Keratinocyte (primary cell): ENCODE measurements around the gene RPS26. TPM values are rescaled to one million over a fixed set of nuclear protein-coding genes. Genes with fewer than 3 reads are reported as not detected.
"Not testable (repeated sequence)": the region's sequence is repeated elsewhere in the genome, so short reads cannot be mapped to it uniquely, and the experiment has no call there.

Source experiments
- DNase-seq: peaks from one replicate; pipeline ENCODE4 v3.0.0-alpha.2; 2011; ENCODE audit warnings: low read depth, missing footprints, low spot score
- FAIRE-seq: peaks from 2 replicates; lab custom pipeline; 2011; peaks lifted over from hg19 to GRCh38; lab: Jason Lieb, UNC
- H2AFZ ChIP-seq: 2 replicates; pipeline ENCODE4 v1.6.0; 2012; ENCODE audit warnings: low read length, control low read depth, inconsistent platforms; ENCODE audit not compliant: control insufficient read depth
- H3K27ac ChIP-seq: 2 replicates; pipeline ENCODE4 v1.5.1; 2011; ENCODE audit warnings: low read length; ENCODE audit not compliant: control insufficient read depth, insufficient read depth
- H3K27me3 ChIP-seq: 3 replicates; pipeline ENCODE4 v1.6.0; 2011; ENCODE audit warnings: low read length; ENCODE audit not compliant: control insufficient read depth, insufficient read depth; ENCODE audit errors: extremely low read depth
- H3K36me3 ChIP-seq, 2 experiments: 2 replicates in 1 of 2; 3 replicates in 1 of 2; pipeline ENCODE4 v1.5.1; 2011; ENCODE audit warnings: low read length in 2 of 2, mild to moderate bottlenecking in 1 of 2; ENCODE audit not compliant: control insufficient read depth in 2 of 2, insufficient read depth in 2 of 2; ENCODE audit errors: extremely low read depth in 1 of 2
- H3K4me1 ChIP-seq: 3 replicates; pipeline ENCODE4 v1.5.1; 2011; ENCODE audit warnings: low read length; ENCODE audit not compliant: control insufficient read depth, insufficient read depth; ENCODE audit errors: extremely low read depth
- H3K4me2 ChIP-seq: 3 replicates; pipeline ENCODE4 v1.6.0; 2011; ENCODE audit warnings: low read depth, low read length; ENCODE audit not compliant: control insufficient read depth, insufficient read depth; ENCODE audit errors: extremely low read depth
- H3K4me3 ChIP-seq, 3 experiments: fragments of 200-600 bp in 1 of 3; sonication (generic) in 1 of 3; 2 replicates in 2 of 3; 3 replicates in 1 of 3; pipeline ENCODE4 v1.5.1; 2011 to 2016; ENCODE audit warnings: low read length in 3 of 3, mild to moderate bottlenecking in 3 of 3, control low read depth in 2 of 3, inconsistent platforms in 1 of 3, low read depth in 1 of 3, mixed read lengths in 1 of 3, mixed run types in 1 of 3, moderate library complexity in 1 of 3; ENCODE audit not compliant: control insufficient read depth in 2 of 3, insufficient read depth in 2 of 3; ENCODE audit errors: extremely low read depth in 1 of 3
- H3K79me2 ChIP-seq: 2 replicates; pipeline ENCODE4 v1.6.0; 2012; ENCODE audit warnings: low read length; ENCODE audit not compliant: control insufficient read depth, insufficient read depth
- H3K9ac ChIP-seq: 3 replicates; pipeline ENCODE4 v1.6.0; 2011; ENCODE audit warnings: low read length; ENCODE audit not compliant: control insufficient read depth, insufficient read depth; ENCODE audit errors: extremely low read depth
- H3K9me1 ChIP-seq: 3 replicates; pipeline ENCODE4 v1.6.0; 2011; ENCODE audit warnings: low read length; ENCODE audit not compliant: control insufficient read depth, insufficient read depth; ENCODE audit errors: extremely low read depth
- H3K9me3 ChIP-seq: 2 replicates; pipeline ENCODE4 v1.5.1; 2012; ENCODE audit warnings: low read depth, low read length; ENCODE audit not compliant: control insufficient read depth
- H4K20me1 ChIP-seq: 3 replicates; pipeline ENCODE4 v1.6.0; 2011; ENCODE audit warnings: low read length; ENCODE audit not compliant: control insufficient read depth, insufficient read depth; ENCODE audit errors: extremely low read depth
- CTCF ChIP-seq, 3 experiments: IDR thresholded peaks in 1 of 3; conservative IDR thresholded peaks in 1 of 3; optimal IDR thresholded peaks in 1 of 3; 2 replicates in 2 of 3; 3 replicates in 1 of 3; pipeline versions ENCODE3 to v1.5.1; 2011; ENCODE audit warnings: low read length in 3 of 3, mild to moderate bottlenecking in 3 of 3, moderate library complexity in 2 of 3, control low read depth in 1 of 3, inconsistent platforms in 1 of 3; ENCODE audit not compliant: insufficient read depth in 2 of 3; ENCODE audit errors: extremely low read depth in 1 of 3
- EZH2 ChIP-seq: IDR thresholded peaks from one replicate; pipeline ENCODE4 v1.6.1; 2012; ENCODE audit warnings: inconsistent platforms, mild to moderate bottlenecking, low read length, moderate library complexity
- dilution Hi-C: fragments of 300-500 bp; cut with MboI; formaldehyde crosslinking; loops from one replicate; pipeline ENCODE4 v1.7.0; 2020; ENCODE audit warnings: low sequenced_read_pairs; ENCODE audit not compliant: extremely low pct_ligation_motif_present
- polyA plus RNA-seq, 5 experiments: library from polyadenylated mRNA; depleted of rRNA in 3 of 5; stranded (reverse) in 3 of 5; stranded (forward) in 1 of 5; unstranded in 1 of 5; fragments of >200 nt; gene quantifications; 1 replicate in 1 of 5; 2 replicates in 3 of 5; 3 replicates in 1 of 5; pipeline versions ENCODE4 v1.2.1 to v1.2.3, GENCODE V29; 2011 to 2012; ENCODE audit warnings: missing spikeins in 2 of 5, low read depth in 1 of 5, low replicate concordance in 1 of 5

Gene RPS26
- polyA plus RNA-seq, 1 donor (not counting 4 experiments of a cell fraction or from before 2014, with no cell fraction given) = 663 TPM

DNA sequence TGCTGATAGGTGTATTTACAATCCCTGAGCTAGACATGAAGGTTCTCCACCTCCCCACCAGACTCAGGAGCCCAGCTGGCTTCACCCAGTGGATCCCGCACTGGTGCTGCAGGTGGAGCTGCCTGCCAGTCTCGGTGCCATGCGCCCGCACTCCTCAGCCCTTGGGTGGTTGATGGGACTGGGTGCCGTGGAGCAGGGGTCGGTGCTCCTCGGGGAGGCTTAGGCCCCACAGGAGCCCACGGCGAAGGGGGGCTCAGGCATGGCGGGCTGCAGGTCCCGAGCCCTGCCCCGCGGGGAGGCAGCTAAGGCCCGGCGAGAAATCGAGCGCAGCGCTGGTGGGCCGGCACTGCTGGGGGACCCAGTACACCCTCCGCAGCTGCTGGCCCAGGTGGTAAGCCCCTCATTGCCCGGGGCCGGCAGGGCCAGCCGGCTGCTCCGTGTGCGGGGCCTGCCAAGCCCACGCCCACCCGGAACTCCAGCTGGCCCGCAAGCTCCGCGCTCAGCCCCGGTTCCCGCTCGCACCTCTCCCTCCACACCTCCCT is 41.6 kb upstream of the RPS26 start:
- H3K9me1 ChIP-seq, FAIRE-seq: not testable (repeated sequence)

DNA sequence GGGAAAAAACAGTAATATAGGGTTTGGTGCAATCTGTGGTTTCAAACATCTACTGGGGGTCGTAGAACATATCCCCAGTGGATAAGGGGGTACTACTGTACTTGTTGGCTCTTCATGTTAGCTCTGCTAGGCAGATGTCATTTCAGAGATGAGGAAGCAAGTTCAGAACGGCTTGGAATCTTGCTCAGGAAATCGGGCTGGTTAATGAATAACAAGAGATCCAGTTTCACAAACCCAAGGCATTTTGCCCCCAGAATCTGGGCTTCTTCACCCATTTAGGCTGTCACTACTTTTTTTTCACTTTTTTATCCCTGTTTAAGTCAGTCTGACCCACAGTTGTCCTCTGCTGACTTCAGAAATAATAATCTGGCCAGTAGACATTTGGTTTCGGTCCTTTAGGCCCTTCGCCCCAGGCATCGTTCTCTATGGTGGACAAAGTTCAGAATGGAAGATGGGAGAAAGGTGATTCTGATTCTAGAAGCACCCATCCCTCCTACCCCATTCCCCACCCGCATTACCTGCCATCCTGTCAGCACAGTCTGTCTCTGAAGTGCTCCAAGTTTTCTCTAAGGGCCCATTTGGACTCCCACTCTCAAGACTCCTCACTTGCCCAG is 40.1 kb upstream of the RPS26 start:
- no peaks in the 10 kb centered on the region for H4K20me1 ChIP-seq
- peaks cover 4 to 7% of the 10 kb centered on the region in 2 experiments for H3K36me3 ChIP-seq
- H3K27ac ChIP-seq = no peak overlapping the region
- TF ChIP-seq EZH2 = no peak
- TF ChIP-seq CTCF (optimal IDR thresholded peaks at IDR 0.05 in 1 of 3, IDR thresholded peaks at IDR 0.05 in 1 of 3, conservative IDR thresholded peaks at IDR 0.05 in 1 of 3; ENCODE audit: extremely low read depth in 1 of 3, insufficient read depth in 2 of 3, low read length in 3 of 3) = no peak
- H3K27me3 ChIP-seq = no peaks in the 10 kb centered on the region
- no peak overlapping the region for H2AFZ ChIP-seq
- H3K4me2 ChIP-seq = no peak overlapping the region
- H3K9ac ChIP-seq = no peak overlapping the region
- H3K9me1 ChIP-seq = no peaks in the 10 kb centered on the region
- no peaks in the 10 kb centered on the region for H3K9me3 ChIP-seq
- H3K4me3 ChIP-seq = no peak overlapping the region
- no peaks in the 10 kb centered on the region for H3K79me2 ChIP-seq
- DNase-seq (no peak), FAIRE-seq (no peak)
- H3K4me1 ChIP-seq = peaks cover 2% of the 10 kb centered on the region
- dilution Hi-C loops = no loop called here

More for the DNA sequence above, 41.6 kb upstream of the RPS26 start:
- H3K27ac ChIP-seq, H3K79me2 ChIP-seq, H3K9ac ChIP-seq, dilution Hi-C loops, H3K27me3 ChIP-seq, H3K4me1 ChIP-seq, H3K9me3 ChIP-seq, H2AFZ ChIP-seq, H3K36me3 ChIP-seq, H3K4me2 ChIP-seq, DNase-seq, H3K4me3 ChIP-seq, H4K20me1 ChIP-seq: not testable (repeated sequence)

- FAIRE-seq = not testable (repeated sequence)
Measured at GRCh38 chr12:56003376-56003775, 38.3 kb upstream of the RPS26 start.

More at GRCh38 chr12:56003376-56003775, 38.3 kb upstream of the RPS26 start:
- H3K9me3 ChIP-seq, H2AFZ ChIP-seq, H3K9ac ChIP-seq, H3K4me2 ChIP-seq, DNase-seq, H3K4me1 ChIP-seq, H4K20me1 ChIP-seq, H3K36me3 ChIP-seq, H3K79me2 ChIP-seq, H3K4me3 ChIP-seq, H3K27me3 ChIP-seq, H3K27ac ChIP-seq, H3K9me1 ChIP-seq, dilution Hi-C loops: not testable (repeated sequence)
